ENCODE measurements around the gene CD99L2.
A peak's percentile ranks its signal among the peaks of the same experiment; 100 is the strongest.

CD99L2 gene

DNA sequence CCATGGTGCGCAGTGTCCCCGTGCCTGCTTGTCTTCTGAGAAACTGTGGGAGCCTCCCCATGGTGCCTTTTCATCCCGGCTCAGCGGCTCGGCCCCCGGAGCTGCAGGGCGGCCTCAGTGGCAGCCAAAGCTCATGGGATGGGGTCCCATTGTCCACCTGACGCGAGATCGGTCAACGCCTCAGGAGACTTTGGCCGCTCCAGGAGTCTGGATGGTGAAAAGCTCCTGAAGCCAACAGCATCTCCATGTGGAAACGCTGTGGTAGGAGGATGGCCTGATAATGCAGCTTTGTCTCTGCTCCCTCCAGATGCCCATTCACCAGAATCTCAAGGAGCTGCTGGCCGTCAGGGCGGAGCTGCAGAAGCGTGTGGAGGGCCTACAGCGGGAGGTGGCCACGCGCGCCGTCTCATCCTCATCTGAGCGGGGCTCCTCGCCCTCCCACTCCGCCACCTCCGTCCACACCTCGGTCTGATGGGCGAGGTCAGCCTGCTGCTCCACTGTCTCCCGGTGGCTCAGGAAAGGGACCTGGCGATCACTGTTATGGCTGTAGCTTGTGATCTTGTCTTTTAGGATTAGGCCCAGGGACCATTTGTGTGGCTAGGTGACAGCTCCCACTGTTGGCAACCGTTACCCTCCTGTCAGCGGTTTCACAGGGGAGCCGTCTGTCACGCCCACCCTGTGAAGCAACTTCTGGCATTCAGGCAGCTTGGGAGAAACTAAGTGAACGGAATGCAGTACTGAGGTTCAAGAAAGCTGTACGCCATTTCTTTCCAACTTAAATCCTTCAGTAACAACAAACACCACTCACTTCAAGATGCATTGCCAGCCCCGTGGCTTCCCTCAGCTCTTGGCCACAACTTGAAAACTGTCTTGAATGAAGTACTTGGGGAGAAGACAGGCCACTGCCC lies 136.0 kb downstream of the CD99L2 start:
- DNase-seq, result peak in 1 of 14 donors; percentile 4

DNA sequence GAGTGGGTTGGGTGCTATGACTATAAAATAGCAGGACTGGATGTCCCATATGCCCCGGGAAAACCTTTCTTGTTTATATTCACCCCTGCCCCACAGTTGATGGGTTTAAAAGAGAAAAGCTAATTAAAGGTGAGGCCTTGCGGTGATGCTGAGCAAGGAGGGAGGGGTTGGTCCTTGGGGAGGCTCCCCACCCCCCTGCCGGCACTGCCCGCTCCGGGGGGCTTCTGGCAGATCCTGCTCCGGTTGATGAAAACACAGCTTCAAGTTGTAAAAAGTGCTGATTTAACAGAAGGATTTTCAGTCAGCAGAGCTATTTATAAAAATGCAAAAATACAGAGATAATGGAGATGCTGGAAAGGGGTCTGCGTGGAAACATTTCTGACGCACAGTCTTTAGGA lies 136.7 kb downstream of the CD99L2 start:
- DNase-seq, result no peak

DNA sequence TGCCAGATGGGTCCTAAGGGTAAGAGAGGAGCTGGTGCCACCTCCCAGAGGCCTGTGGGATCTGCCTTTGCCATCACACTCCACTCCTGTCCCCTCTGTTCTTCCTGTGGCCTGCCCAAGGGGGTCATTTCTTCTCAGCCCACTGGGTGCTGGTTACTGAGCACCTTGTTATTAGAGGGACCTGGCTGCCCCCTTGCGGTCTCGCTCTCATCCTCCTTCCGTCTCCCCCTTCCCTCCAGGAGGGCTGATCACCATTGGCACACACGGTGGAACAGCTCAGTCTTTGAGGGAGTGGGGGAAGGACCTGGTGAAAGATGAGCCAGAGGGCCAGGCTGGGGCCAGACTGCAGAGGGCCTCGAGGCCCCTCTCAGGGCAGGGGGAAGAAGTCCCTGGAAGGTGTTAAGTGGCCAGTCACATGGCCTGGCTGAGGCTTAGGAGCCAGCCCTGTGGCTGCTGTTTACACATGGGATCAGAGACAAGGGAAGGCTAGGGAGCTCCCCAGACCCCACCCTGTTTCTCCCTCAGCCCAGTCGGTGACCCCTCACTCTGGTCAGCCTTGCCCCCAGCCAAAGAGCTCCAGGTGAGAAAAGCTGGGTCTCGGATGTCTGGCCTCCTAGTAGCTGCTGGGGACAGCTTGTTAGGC lies 137.2 kb downstream of the CD99L2 start:
- DNase-seq, result no peak

DNA sequence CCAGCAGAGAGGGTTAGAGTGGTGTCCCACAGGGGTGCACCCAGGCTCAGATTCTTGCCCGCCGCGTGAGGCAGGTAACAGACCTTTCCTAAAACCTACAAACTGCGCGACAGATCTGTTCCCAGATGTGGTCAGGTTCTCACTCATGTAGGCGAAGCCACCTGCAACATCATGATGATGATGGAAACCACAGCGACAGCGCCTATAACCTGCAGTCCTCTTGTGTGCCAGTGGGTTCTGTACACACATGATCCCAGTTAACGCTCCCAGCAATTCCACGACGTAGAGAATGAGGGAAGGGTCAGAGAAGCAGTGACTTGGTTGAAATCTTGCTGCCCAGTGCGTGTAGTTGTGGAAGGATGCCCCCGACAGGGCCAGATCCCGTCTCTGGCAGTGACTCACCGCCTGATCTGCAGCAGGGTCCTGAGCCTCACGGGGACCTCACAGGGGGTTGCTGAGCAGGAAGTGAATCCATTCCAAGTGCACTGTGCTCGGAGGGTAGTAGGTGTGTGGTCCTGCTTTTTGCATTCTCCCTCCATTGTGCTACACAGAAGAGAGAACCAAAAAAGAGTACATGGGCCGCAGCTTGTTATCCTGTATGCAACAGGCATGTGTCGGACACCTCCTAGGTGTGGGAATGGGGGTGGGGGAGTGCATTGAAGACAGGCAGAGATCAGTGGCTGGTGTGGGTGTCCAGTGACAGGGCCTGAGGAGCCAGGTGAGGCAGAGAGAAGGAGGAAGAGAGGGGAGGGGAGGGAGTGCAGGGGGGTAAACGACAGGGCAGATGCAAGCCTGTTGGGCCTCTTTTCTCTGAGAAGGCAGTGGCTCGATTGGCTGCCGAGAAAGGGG lies 138.7 kb downstream of the CD99L2 start:
- no peak for DNase-seq

- no peak for DNase-seq
Measured at GRCh38 chrX:150757371-150757770, 141.1 kb downstream of the CD99L2 start.

- no peak for DNase-seq
Measured at GRCh38 chrX:150753968-150754367, 144.5 kb downstream of the CD99L2 start.

GRCh38 chrX:150753357-150753756 lies 145.1 kb downstream of the CD99L2 start:
- DNase-seq, result no peak

- DNase-seq, result no peak
Measured at GRCh38 chrX:150752124-150752523, 146.3 kb downstream of the CD99L2 start.

DNA sequence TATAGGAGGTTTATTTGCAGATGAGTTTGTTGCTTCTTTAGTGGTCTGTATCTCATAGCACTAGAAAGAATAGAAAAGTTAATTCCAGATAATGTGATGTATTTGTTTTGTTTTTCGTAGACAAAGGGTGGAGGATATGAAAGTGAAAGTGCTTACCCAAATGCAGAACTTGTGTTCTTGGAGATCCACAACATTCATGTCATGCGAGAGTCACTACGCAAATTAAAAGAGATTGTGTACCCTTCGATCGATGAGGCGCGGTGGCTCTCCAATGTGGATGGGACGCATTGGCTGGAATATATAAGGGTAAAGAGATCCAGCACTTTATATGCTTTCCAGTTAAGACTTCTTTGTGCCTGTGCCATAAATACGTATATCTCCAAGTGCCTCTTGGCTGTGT lies 162.0 kb downstream of the CD99L2 start:
- DNase-seq, result no peak

- DNase-seq, result no peak
Measured at GRCh38 chrX:150731795-150732194, 166.7 kb downstream of the CD99L2 start.

DNA sequence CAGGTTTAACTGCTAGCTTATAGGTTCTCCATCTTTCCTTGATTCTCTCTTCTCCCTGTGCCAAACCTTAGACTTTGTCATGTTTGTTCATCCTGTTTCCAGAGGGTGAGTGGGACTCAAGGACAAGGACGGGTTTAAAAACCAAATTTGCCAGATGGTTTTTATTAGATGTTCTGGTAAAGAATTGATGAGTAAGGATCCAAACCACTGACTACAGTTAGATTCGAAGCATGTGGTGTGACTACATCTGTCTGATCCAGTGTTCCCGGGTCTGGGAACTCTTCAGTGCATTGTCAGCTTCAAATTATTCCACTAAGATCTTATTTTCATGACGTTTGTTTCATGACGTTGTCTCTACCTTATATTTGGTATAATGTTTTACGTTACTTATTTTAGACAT lies 167.7 kb downstream of the CD99L2 start:
- no peak for DNase-seq

DNA sequence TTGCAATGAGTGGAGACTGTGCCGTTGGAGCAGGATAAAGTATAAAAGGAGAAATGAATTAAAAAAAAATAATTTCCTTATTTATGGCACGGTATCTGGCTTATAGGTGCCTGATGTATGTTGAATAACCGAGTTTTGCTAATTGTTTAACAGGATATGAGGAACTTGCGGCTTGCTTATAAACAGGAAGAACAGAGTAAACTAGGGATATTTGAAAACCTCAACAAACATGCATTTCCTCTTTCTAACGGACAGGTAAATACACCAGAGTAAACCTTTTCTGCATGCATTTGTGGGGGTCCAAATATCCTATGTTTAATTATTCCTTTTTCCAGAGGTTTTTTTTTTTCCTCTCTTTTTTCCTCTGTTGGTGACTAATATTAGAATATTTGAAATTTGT lies 168.5 kb downstream of the CD99L2 start:
- DNase-seq, result no peak

GRCh38 chrX:150719621-150720020 lies 178.8 kb downstream of the CD99L2 start:
- DNase-seq, result no peak
